Fibroblast of villous mesenchyme (primary cell): ENCODE results near the gene MFN2. TPM values are rescaled to one million over a fixed set of nuclear protein-coding genes. Genes with fewer than 3 reads are reported as not detected.
"Not testable (repeated sequence)": the region's sequence is repeated elsewhere in the genome, so short reads cannot be mapped to it uniquely, and the experiment has no call there.

Experiments used
- DNase-seq: peaks from one replicate; pipeline ENCODE4 v3.0.0-alpha.2; 2010; ENCODE audit warnings: low read depth
- H3K4me3 ChIP-seq: 2 replicates; pipeline ENCODE4 v1.5.1; 2011; ENCODE audit warnings: low read depth, mild to moderate bottlenecking, low read length
- CTCF ChIP-seq: IDR thresholded peaks from 2 replicates; pipeline ENCODE4 v1.5.1; 2012; ENCODE audit warnings: low read depth, mild to moderate bottlenecking, low read length; ENCODE audit not compliant: insufficient read depth
- total RNA-seq: library from RNA; depleted of rRNA; stranded (reverse); fragments of >200 nt; gene quantifications from 2 replicates; pipeline ENCODE4 v1.2.3, GENCODE V29; 2012

The MFN2 gene
- total RNA-seq, 1 donor = 66.1 TPM

- no peak for DNase-seq
- H3K4me3 ChIP-seq = no peak overlapping the region
- TF ChIP-seq CTCF = no peak
Observed at GRCh38 chr1:11938722-11939526, 41.3 kb upstream of the MFN2 start.

GRCh38 chr1:11939794-11940193 is 40.5 kb upstream of the MFN2 start:
- DNase-seq, H3K4me3 ChIP-seq: not testable (repeated sequence)

- H3K4me3 ChIP-seq = no peak overlapping the region
- TF ChIP-seq CTCF = no peak
- peak; percentile 40 for DNase-seq
Observed at GRCh38 chr1:11940260-11940921, 39.9 kb upstream of the MFN2 start.

- no peak for TF ChIP-seq CTCF
- H3K4me3 ChIP-seq = no peak overlapping the region
- no peak for DNase-seq
Observed at GRCh38 chr1:11942280-11942679, 38.0 kb upstream of the MFN2 start.

GRCh38 chr1:11943619-11944018 is 36.6 kb upstream of the MFN2 start:
- no peak for TF ChIP-seq CTCF
- no peak for DNase-seq
- H3K4me3 ChIP-seq = no peak overlapping the region

GRCh38 chr1:11944358-11944931 is 35.8 kb upstream of the MFN2 start:
- DNase-seq = no peak
- H3K4me3 ChIP-seq = no peak overlapping the region
- TF ChIP-seq CTCF = no peak

- H3K4me3 ChIP-seq = no peak overlapping the region
- no peak for DNase-seq
- TF ChIP-seq CTCF = no peak
Observed at GRCh38 chr1:11946647-11947046, 33.6 kb upstream of the MFN2 start.
